ENCODE data around the gene MREG. TPM values are rescaled to one million over a fixed set of nuclear protein-coding genes. Genes with fewer than 3 reads are reported as not detected.

The MREG gene
- total and polyA plus RNA-seq, 2 experiments from 2014 or later = 1.8 to 3.1 TPM

- Histone ChIP-seq H3K27me3 (replicated peaks; ENCODE audit: insufficient read depth) (no peaks in the 10 kb centered on the region), H3K27ac (peak overlapping the region; percentile 78), H3F3A (ENCODE audit: insufficient read depth) (peaks cover 39% of the 10 kb centered on the region), H3K4me2 (ENCODE audit: unreplicated experiment) (peak overlapping the region; percentile 25), H3K9me3 (ENCODE audit: low read depth) (no peaks in the 10 kb centered on the region), H3K4me3 (peak overlapping the region; percentile 14; the same call in 1 of the 2 replicates), H3K9ac (peak overlapping the region; percentile 61), H2AFZ (peak overlapping the region; percentile 22), H3K36me3 (ENCODE audit: low read depth) (no peaks in the 10 kb centered on the region), H3K9me2 (ENCODE audit: insufficient read depth) (no peaks in the 10 kb centered on the region), H3K4me1 (ENCODE audit: insufficient read depth) (peaks cover 45% of the 10 kb centered on the region), H3K79me2 (ENCODE audit: insufficient read depth) (peaks cover 5% of the 10 kb centered on the region; the same call in 1 of the 2 replicates), H4K20me1 (ENCODE audit: insufficient read depth) (no peaks in the 10 kb centered on the region)
- DNase-seq = peak; percentile 80
- no peak for TF ChIP-seq EZH2phosphoT487 (IDR thresholded peaks at IDR 0.05; ENCODE audit: insufficient read depth, low read depth)
- no peak for TF ChIP-seq EZH2 (IDR thresholded peaks at IDR 0.05; ENCODE audit: insufficient read depth, poor library complexity, severe bottlenecking)
- 18 to 23% methylated on average over 3 of the region's 3 CpGs for WGBS, 2 experiments (ENCODE audit: low coverage in 1 of 2, low lambda C conversion rate in 2 of 2, missing lambda C conversion rate in 2 of 2)
- in situ Hi-C loops (cut with MboI) = no loop called here
Observed at GRCh38 chr2:215917953-215918620, 95.3 kb downstream of the MREG start.

DNA sequence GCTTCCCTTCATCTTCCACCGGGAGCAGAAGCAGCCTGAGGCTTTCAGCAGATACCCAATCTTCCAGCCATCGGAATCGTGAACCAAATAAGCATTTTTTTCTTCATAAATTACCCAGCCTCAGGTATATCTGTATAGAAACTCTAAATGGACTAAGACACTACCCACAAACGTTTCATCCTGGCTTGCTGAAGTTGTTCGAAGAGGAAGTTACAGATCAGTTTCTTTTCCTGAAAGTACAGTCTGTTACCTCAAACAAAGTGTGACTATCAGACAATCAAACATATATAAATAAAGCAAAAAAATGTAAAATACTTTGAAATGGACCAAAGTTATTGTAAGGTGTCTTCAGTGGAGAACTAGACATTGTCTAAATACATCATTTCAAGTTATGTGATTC lies 97.9 kb downstream of the MREG start:
- DNase-seq = no peak
- Histone ChIP-seq H3K27me3 (replicated peaks; ENCODE audit: insufficient read depth) (no peaks in the 10 kb centered on the region), H3F3A (ENCODE audit: insufficient read depth) (peaks cover 27% of the 10 kb centered on the region), H4K20me1 (ENCODE audit: insufficient read depth) (no peaks in the 10 kb centered on the region), H2AFZ (no peak overlapping the region), H3K9me2 (ENCODE audit: insufficient read depth) (no peaks in the 10 kb centered on the region), H3K9ac (no peak overlapping the region), H3K27ac (no peak overlapping the region), H3K4me3 (no peak overlapping the region), H3K4me2 (ENCODE audit: unreplicated experiment) (no peak overlapping the region), H3K36me3 (ENCODE audit: low read depth) (no peaks in the 10 kb centered on the region), H3K79me2 (ENCODE audit: insufficient read depth) (peaks cover 1% of the 10 kb centered on the region; the same call in 1 of the 2 replicates), H3K9me3 (ENCODE audit: low read depth) (no peaks in the 10 kb centered on the region), H3K4me1 (ENCODE audit: insufficient read depth) (peaks cover 28% of the 10 kb centered on the region)
- in situ Hi-C loops (cut with MboI) = no loop called here
- TF ChIP-seq EZH2phosphoT487 (IDR thresholded peaks at IDR 0.05; ENCODE audit: insufficient read depth, low read depth) (no peak), EZH2 (IDR thresholded peaks at IDR 0.05; ENCODE audit: insufficient read depth, poor library complexity, severe bottlenecking) (no peak)
- WGBS, 2 experiments (ENCODE audit: low coverage in 1 of 2, low lambda C conversion rate in 2 of 2, missing lambda C conversion rate in 2 of 2) = 81 to 82% methylated on average over 5 of the region's 5 CpGs

GRCh38 chr2:215914777-215915165 lies 98.6 kb downstream of the MREG start:
- H3K9ac ChIP-seq = no peak overlapping the region
- no peaks in the 10 kb centered on the region for H3K9me2 ChIP-seq (ENCODE audit: insufficient read depth)
- H3K36me3 ChIP-seq (ENCODE audit: low read depth) = no peaks in the 10 kb centered on the region
- TF ChIP-seq EZH2 (IDR thresholded peaks at IDR 0.05; ENCODE audit: insufficient read depth, poor library complexity, severe bottlenecking) (no peak), EZH2phosphoT487 (IDR thresholded peaks at IDR 0.05; ENCODE audit: insufficient read depth, low read depth) (no peak)
- no peak for DNase-seq
- H4K20me1 ChIP-seq (ENCODE audit: insufficient read depth) = no peaks in the 10 kb centered on the region
- peaks cover 22% of the 10 kb centered on the region for H3F3A ChIP-seq (ENCODE audit: insufficient read depth)
- no peak overlapping the region for H2AFZ ChIP-seq
- H3K79me2 ChIP-seq (ENCODE audit: insufficient read depth) = no peaks in the 10 kb centered on the region
- no peaks in the 10 kb centered on the region for H3K9me3 ChIP-seq (ENCODE audit: low read depth)
- H3K27ac ChIP-seq = no peak overlapping the region
- no peaks in the 10 kb centered on the region for H3K27me3 ChIP-seq (replicated peaks; ENCODE audit: insufficient read depth)
- H3K4me2 ChIP-seq (ENCODE audit: unreplicated experiment) = no peak overlapping the region
- in situ Hi-C loops (cut with MboI) = no loop called here
- H3K4me1 ChIP-seq (ENCODE audit: insufficient read depth) = peaks cover 22% of the 10 kb centered on the region
- 99 to 100% methylated on average over 4 of the region's 4 CpGs for WGBS, 2 experiments (ENCODE audit: low coverage in 1 of 2, low lambda C conversion rate in 2 of 2, missing lambda C conversion rate in 2 of 2)
- no peak overlapping the region for H3K4me3 ChIP-seq

- no peak for DNase-seq
- Histone ChIP-seq H3F3A (ENCODE audit: insufficient read depth) (peaks cover 17% of the 10 kb centered on the region), H3K9me3 (ENCODE audit: low read depth) (no peaks in the 10 kb centered on the region), H3K4me1 (ENCODE audit: insufficient read depth) (peaks cover 16% of the 10 kb centered on the region), H3K9me2 (ENCODE audit: insufficient read depth) (no peaks in the 10 kb centered on the region), H3K36me3 (ENCODE audit: low read depth) (no peaks in the 10 kb centered on the region), H3K27ac (no peak overlapping the region), H2AFZ (no peak overlapping the region), H3K4me3 (no peak overlapping the region), H4K20me1 (ENCODE audit: insufficient read depth) (no peaks in the 10 kb centered on the region), H3K4me2 (ENCODE audit: unreplicated experiment) (no peak overlapping the region), H3K9ac (no peak overlapping the region), H3K79me2 (ENCODE audit: insufficient read depth) (no peaks in the 10 kb centered on the region), H3K27me3 (replicated peaks; ENCODE audit: insufficient read depth) (no peaks in the 10 kb centered on the region)
- in situ Hi-C loops (cut with MboI) = no loop called here
- WGBS, 2 experiments (ENCODE audit: low coverage in 1 of 2, low lambda C conversion rate in 2 of 2, missing lambda C conversion rate in 2 of 2) = 94 to 99% methylated on average over 3 of the region's 3 CpGs
- no peak for TF ChIP-seq EZH2 (IDR thresholded peaks at IDR 0.05; ENCODE audit: insufficient read depth, poor library complexity, severe bottlenecking)
- no peak for TF ChIP-seq EZH2phosphoT487 (IDR thresholded peaks at IDR 0.05; ENCODE audit: insufficient read depth, low read depth)
Observed at GRCh38 chr2:215914054-215914776, 99.1 kb downstream of the MREG start.
